GM19035 (cell line): ENCODE results near the gene ELOVL2.
"Not testable (repeated sequence)": the region's sequence is repeated elsewhere in the genome, so short reads cannot be mapped to it uniquely, and the experiment has no call there.

ENCODE experiments used
- ATAC-seq: cut with Tn5 transposase; IDR thresholded peaks from one replicate; pipeline ENCODE4 v1.9.1; 2021; ENCODE audit not compliant: unreplicated experiment

Gene ELOVL2

DNA sequence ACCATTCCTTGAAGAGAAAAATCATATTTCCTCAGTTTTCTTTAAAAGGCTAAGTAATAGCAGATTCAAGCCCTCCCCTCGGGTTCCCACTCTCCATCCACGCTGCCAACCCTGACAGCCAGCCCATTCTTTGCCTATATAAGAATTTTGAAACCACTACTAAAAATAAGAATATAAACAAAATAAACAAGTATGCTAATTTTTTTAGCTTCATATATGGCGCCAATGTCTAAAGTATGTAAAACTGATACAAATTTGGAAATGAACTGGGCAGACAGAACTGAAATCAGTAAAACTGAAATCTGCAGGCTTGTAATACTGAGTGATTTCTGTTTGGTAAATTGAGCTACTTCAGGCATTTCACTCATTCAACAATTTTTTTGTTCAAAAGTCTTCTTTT is 19.0 kb downstream of the ELOVL2 start:
- ATAC-seq, result no peak

DNA sequence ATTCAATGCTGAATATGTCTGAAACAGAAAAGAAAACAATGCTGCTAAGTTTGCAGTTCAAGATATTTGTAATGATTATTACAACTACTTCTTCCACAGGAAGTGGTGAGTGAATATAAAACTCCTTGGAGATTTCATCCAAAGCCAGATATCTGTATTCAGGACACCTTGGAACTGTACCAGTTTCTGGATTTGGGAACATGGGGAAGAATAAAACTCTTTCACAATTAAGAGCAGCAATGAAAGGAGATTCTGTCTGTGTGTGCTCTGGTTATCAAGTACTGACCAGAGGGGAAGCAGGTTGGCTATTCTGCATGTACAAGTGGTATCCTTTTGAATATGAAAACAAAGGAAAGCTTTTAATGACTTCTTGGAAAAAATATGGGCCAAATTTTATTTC is 21.1 kb downstream of the ELOVL2 start:
- ATAC-seq, result no peak

DNA sequence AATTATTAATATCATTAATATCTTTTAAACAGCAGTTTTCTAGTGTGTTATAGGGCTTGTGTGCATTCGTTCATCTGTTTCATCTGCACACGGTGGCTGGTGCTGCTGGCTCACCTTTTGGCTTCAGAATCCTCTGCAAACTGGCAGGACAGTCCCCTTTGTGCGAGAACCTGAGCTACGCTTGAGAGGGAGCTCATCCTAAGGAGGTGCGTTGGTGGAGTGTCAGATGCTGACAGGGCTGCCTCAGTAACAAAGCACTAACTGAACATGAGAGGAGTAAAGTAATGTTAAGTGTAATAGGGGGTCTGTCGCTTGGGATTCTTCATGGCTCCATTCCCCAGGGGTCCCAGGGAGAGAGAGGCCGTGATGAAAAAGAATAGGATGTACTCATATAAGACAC is 22.4 kb downstream of the ELOVL2 start:
- no peak for ATAC-seq

GRCh38 chr6:11021003-11021402 is 23.1 kb downstream of the ELOVL2 start:
- no peak for ATAC-seq

GRCh38 chr6:11018225-11018624 is 25.9 kb downstream of the ELOVL2 start:
- ATAC-seq, result no peak

DNA sequence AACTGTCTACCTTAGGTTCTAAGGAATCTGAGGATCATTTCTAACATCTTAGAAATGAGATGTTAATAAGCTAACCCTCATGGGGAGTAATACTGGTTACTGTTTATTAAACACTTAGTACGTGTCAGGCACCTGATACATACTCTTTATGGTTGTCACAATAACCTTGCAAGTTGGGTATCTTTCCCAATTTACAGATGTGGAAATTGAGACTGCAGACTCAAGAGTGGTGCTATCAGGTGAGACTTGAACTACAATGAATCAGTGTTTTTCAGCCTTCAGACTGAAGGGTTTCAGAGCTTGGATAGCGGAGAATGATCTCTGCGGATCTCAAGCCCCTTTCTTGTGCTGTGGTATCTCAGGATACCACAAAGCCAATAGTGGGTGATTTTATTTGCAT is 27.0 kb downstream of the ELOVL2 start:
- no peak for ATAC-seq

DNA sequence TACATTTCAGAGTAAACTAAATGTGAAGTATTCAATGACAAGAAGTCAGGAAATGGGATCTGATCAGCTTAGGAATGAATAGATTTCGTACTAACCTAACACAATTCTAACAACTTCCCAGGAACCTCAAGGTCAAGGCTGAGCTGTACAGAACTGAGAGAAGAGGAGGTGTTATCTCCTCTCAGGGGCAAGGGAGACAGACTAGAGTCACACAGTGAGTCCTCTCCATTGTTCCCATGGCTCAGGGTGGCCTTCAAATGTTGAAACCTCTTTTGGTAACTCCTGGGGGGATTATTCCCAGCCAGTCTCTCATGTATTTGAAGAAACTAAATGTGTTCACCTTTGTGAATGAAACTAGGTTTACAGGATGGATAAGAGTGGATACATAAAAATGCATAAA is 27.7 kb downstream of the ELOVL2 start:
- ATAC-seq, result no peak

- ATAC-seq, result no peak
Measured at GRCh38 chr6:11015102-11015501, 29.0 kb downstream of the ELOVL2 start.

- no peak for ATAC-seq
Measured at GRCh38 chr6:11013721-11014070, 30.4 kb downstream of the ELOVL2 start.

DNA sequence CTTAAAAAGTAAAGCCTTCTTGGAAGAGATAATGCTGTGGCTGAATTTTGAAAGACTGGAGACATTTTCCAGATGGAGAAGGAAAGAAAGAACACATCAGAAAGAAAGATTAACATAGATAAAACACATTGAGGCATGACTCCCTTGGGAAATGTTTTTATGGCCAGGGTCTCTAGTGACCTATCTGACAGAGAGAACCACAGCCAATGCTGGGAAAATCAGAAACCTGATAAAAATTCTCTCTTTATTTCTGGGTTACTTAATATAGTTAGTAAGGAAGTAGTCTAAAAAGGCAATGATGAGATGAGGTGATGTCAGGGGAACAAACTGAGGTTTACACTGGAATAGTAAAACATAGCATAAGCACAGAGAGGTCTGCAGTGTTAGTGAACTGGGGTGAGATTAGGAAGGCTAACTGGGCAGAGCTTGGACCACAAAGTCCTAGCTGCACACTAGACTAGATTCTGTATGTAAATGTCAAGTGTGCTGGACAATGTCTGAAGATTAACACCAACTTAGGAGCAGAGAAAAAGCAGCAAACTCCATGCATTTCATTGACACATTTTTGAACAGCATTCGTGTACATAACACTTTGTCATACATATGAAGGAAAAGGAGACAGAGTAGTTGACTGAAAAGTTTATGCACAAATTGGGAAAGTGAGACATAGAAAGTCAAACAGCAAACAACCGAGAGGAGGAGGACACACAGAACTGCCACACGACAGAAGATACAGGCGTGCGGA is 31.0 kb downstream of the ELOVL2 start:
- ATAC-seq, result no peak

DNA sequence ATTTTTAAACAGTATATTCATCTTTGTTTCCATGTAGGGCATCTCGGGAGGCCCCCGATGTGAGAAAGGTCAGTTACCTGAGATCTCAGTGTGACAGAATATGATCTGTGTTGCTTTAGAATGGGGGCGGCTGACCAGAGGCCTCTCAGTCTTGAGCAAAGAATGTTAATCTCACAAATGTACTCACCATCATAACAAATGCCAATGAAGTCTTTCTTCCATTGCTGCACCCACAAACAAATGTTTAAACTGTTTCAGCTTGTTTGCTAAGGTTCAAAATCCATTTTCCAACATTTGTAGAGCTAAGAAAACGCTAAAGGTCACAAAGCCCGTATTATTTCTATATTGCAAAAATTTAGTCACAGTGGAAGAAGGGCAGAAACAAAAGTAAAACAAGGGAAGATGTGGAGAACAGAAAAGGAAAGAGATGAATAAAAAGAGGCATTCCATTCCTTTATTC is 31.8 kb downstream of the ELOVL2 start:
- no peak for ATAC-seq

DNA sequence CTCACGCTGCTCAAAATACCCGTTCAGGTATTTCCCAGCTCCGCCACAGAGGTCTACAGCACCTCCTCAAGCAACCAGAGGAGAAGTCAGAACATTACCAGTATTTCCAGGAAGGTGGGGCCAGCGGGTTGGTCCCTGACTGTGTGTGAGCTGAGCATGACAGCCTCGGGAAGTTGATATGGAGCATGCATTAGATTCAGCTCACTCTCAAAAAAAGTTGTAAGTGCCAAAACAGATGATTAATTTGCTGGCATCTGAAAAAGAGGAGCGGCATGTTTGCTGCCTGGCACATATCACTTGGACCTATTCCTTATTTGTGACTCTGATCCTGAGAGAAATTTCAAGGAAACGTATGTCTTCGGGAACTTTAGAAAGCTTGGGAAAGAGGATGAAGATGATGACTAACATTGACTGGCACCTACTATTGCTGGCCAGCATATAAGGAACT is 32.3 kb downstream of the ELOVL2 start:
- no peak for ATAC-seq

DNA sequence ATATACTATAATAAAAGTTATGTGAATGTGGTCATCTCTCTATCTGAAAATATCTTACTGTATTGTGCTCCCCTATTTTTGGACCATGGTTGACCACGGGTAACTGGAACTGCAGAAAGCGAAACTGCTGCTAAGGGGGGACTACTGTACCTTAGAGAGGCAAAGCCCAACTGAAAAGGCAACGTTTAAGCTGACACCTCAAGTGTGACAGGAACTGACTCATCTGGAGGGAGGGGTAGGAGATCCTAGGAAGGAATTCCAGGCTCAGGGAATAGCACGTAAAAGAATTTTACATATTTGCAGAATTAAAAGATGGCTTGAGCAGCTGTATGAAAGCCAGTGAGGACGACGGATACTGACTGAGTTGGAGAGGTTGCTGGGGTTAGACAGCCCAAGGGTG is 34.8 kb downstream of the ELOVL2 start:
- peak; percentile 69 for ATAC-seq

- ATAC-seq, result no peak
Measured at GRCh38 chr6:11008821-11009220, 35.3 kb downstream of the ELOVL2 start.

DNA sequence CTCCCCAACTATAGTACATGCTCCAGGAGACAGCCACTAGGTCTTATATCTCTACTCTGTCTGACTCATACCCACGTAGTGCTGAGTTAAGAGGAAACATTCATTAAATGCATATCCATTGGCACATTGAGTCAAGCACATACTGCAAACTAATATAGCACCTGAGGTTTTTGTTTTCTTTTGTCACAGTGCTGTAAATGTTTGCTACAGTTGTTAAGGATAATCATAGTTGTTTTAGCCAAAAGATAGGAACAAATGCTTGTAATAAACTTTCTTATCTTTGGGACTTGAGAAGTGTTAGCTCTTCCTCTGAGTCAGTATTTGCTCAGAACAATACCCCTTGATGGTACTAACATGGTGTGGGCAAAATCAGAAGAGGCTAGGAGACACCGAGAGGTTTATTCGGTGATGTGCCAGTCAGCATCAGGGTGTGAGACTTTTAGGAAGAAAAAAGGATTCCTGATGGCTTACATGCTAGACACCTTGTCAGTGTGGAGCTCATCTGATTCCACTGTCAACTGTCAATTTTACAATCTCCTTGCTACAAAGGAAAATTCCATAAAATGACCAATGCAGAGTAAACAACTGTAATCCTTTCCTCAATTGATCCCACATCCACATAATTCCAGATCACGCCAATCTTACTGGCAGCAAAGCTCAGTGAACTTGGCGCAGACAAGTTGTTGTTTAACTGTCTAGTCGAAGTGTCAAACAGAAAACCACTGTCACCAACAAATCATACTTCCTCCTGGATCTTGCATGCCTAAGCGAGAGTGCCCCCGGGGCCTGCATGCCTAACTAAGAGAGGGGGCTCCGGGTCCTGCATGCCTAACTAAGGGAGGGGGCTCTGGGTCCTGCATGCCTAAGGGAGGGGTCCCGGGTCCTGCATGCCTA is 36.1 kb downstream of the ELOVL2 start:
- ATAC-seq, result no peak

GRCh38 chr6:11006061-11006460 is 38.0 kb downstream of the ELOVL2 start:
- ATAC-seq, result no peak

- not testable (repeated sequence) for ATAC-seq
Measured at GRCh38 chr6:11003297-11003696, 40.8 kb downstream of the ELOVL2 start.

GRCh38 chr6:11002176-11002575 is 41.9 kb downstream of the ELOVL2 start:
- ATAC-seq, result no peak

DNA sequence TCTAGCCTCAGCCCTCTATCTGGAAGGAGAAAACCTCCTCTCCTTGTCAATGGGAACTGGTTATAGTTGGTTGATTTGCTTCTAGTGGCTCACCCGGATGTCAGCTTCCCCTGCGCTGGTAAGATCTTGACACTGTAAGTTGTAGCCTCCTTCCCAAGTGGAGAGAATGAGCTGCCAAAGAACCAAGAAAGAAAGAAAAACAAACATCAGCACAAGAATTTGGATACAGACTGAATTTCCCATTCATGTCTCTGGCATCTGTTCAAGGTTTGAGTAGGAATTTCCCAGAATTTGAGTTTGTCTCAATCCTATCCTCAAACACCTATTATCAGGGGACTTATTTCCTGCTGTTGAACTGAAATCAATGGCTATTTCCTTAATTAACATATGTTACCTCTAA is 44.1 kb downstream of the ELOVL2 start:
- no peak for ATAC-seq

DNA sequence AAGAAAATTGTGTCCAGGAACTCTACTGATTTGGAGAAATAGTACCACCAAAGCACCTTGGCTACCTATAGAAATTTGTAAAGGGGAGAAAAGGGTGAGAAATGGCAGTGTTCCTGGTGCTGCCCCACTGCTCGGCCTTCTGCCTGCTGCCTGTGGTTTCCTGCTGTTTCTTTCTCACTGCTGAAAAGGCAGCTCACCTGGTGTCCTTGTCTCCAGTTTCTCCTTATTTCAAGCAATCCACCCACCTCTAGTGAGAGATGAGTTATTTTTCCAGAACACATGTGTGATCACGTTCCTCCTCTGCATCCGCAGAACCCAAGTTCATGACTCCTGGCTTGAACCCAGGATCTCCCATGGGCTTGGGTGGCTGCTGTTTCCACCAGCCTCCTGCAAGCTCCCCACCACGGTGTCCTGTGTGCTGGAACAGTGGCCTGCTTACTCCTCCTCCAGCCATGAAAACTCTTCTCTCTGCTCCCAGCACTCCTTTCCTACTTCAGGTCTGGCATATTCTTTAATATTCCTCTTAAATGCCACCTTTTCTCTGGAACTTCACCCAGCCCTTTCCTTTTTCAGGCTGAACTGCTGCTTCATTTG is 48.9 kb downstream of the ELOVL2 start:
- ATAC-seq, result no peak

GRCh38 chr6:10993896-10994295 is 50.2 kb downstream of the ELOVL2 start:
- ATAC-seq, result no peak

DNA sequence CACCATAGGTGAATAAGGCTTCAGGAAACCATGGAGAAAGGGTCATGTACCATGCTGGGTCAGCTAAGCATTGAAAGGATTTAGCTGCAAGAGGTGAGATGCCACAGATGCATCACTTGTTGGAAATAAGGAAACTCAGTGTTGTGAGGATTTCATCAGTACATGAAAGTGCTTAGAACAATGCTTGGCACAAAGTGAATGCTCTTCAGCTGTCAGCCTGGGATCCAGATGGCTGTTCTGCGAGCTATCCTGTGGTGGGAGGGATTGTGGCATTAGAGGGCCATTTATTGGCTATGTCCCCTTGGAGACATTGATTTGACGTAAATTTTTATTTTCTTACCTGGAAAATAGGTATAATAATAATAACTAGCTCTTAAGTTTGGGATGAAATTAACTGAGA is 53.0 kb downstream of the ELOVL2 start:
- no peak for ATAC-seq
